Stimulated activated CD8-positive, alpha-beta memory T cell treated with anti-CD3 and anti-CD28 coated beads, Interleukin-4, amount 100 ng/mL, for 4 hours (primary cell): ENCODE data around the gene PTPN4.
"Not testable (repeated sequence)": the region's sequence is repeated elsewhere in the genome, so short reads cannot be mapped to it uniquely, and the experiment has no call there.

Experiments
- DNase-seq, 2 donors: peaks; one replicate each; pipeline ENCODE4 v3.0.0-alpha.2; 2020; ENCODE audit warnings: low read depth in 2 of 2, low spot score in 1 of 2

Gene PTPN4

GRCh38 chr2:120013597-120014223 is 254.0 kb downstream of the PTPN4 start:
- no peak for DNase-seq

- no peak for DNase-seq
Measured at GRCh38 chr2:120014226-120014980, 254.7 kb downstream of the PTPN4 start.

- DNase-seq: no peak
Measured at GRCh38 chr2:120016800-120017199, 257.1 kb downstream of the PTPN4 start.

GRCh38 chr2:120017201-120017600 is 257.5 kb downstream of the PTPN4 start:
- no peak for DNase-seq

GRCh38 chr2:120018549-120018948 is 258.8 kb downstream of the PTPN4 start:
- DNase-seq: no peak

GRCh38 chr2:120020554-120020953 is 260.8 kb downstream of the PTPN4 start:
- DNase-seq: no peak

GRCh38 chr2:120022505-120022904 is 262.8 kb downstream of the PTPN4 start:
- not testable (repeated sequence) for DNase-seq

GRCh38 chr2:120026890-120027289 is 267.2 kb downstream of the PTPN4 start:
- DNase-seq: no peak

- DNase-seq: no peak
Measured at GRCh38 chr2:120028795-120029194, 269.1 kb downstream of the PTPN4 start.

GRCh38 chr2:120029672-120030640 is 270.2 kb downstream of the PTPN4 start:
- DNase-seq: no peak

GRCh38 chr2:120032297-120032696 is 272.6 kb downstream of the PTPN4 start:
- no peak for DNase-seq
